Progenitor cell of endocrine pancreas (in vitro differentiated cells): ENCODE results near the gene RAPGEF4. TPM values are rescaled to one million over a fixed set of nuclear protein-coding genes. Genes with fewer than 3 reads are reported as not detected.

Experiments
- DNase-seq: peaks from one replicate; pipeline ENCODE4 v3.0.0; 2021; ENCODE audit warnings: low spot score; ENCODE audit not compliant: unreplicated experiment
- H3K27ac Mint-ChIP-seq: 2 replicates; pipeline ENCODE4 v1.8.0; 2021; ENCODE audit warnings: mild to moderate bottlenecking, moderate library complexity, mixed read lengths
- H3K27me3 Mint-ChIP-seq: 2 replicates; pipeline ENCODE4 v1.8.0; 2021; ENCODE audit warnings: mixed read lengths
- H3K36me3 Mint-ChIP-seq: 2 replicates; pipeline ENCODE4 v1.8.0; 2022; ENCODE audit warnings: mixed read lengths; ENCODE audit not compliant: insufficient read depth
- H3K4me1 Mint-ChIP-seq: 2 replicates; pipeline ENCODE4 v1.8.0; 2021; ENCODE audit warnings: low read depth, mixed read lengths
- H3K4me3 Mint-ChIP-seq: 2 replicates; pipeline ENCODE4 v1.8.0; 2021; ENCODE audit warnings: low read depth, mild to moderate bottlenecking, moderate library complexity, mixed read lengths
- H3K9me3 Mint-ChIP-seq: 2 replicates; pipeline ENCODE4 v1.8.0; 2021; ENCODE audit warnings: low read depth, mixed read lengths
- CTCF ChIP-seq: fragments of 200-600 bp; sonication (generic); IDR thresholded peaks from one replicate; pipeline ENCODE4 v1.5.0; 2021; ENCODE audit warnings: antibody characterized with exemption, mild to moderate bottlenecking; ENCODE audit not compliant: unreplicated experiment
- total RNA-seq: library from RNA; stranded (reverse); gene quantifications from 2 replicates; pipeline ENCODE4 v1.2.1, GENCODE V29; 2021

The RAPGEF4 gene
- total RNA-seq, 1 donor from 2014 or later, result 8.6 TPM

- Mint-ChIP-seq H3K27ac (no peak overlapping the region), H3K36me3 (peaks cover 1% of the 10 kb centered on the region), H3K27me3 (peaks cover 3% of the 10 kb centered on the region), H3K4me1 (peaks cover 10% of the 10 kb centered on the region), H3K4me3 (no peak overlapping the region), H3K9me3 (no peaks in the 10 kb centered on the region)
- DNase-seq, result no peak
- TF ChIP-seq CTCF, result no peak
Measured at GRCh38 chr2:173044686-173045085, 309.0 kb downstream of the RAPGEF4 start.

- no peak overlapping the region for H3K27ac Mint-ChIP-seq
- H3K4me1 Mint-ChIP-seq, result peaks cover 15% of the 10 kb centered on the region
- peaks cover 3% of the 10 kb centered on the region for H3K27me3 Mint-ChIP-seq
- TF ChIP-seq CTCF, result no peak
- H3K9me3 Mint-ChIP-seq, result no peaks in the 10 kb centered on the region
- H3K4me3 Mint-ChIP-seq, result no peak overlapping the region
- DNase-seq, result no peak
- H3K36me3 Mint-ChIP-seq, result peaks cover 1% of the 10 kb centered on the region
Measured at GRCh38 chr2:173045181-173045580, 309.5 kb downstream of the RAPGEF4 start.

GRCh38 chr2:173048522-173048896 lies 312.9 kb downstream of the RAPGEF4 start:
- TF ChIP-seq CTCF, result no peak
- no peaks in the 10 kb centered on the region for H3K27me3 Mint-ChIP-seq

GRCh38 chr2:173048897-173049661 lies 313.4 kb downstream of the RAPGEF4 start:
- Mint-ChIP-seq H3K36me3 (peaks cover 3% of the 10 kb centered on the region), H3K9me3 (peaks cover 3% of the 10 kb centered on the region), H3K27me3 (no peaks in the 10 kb centered on the region), H3K27ac (peak overlapping the region; percentile 35), H3K4me3 (no peak overlapping the region), H3K4me1 (peaks cover 17% of the 10 kb centered on the region)
- TF ChIP-seq CTCF, result no peak
- no peak for DNase-seq

More at GRCh38 chr2:173048522-173048896, 312.9 kb downstream of the RAPGEF4 start:
- Mint-ChIP-seq H3K4me1 (peaks cover 17% of the 10 kb centered on the region), H3K36me3 (peaks cover 3% of the 10 kb centered on the region), H3K27ac (no peak overlapping the region), H3K9me3 (peaks cover 2% of the 10 kb centered on the region), H3K4me3 (no peak overlapping the region)
- DNase-seq, result no peak

- Mint-ChIP-seq H3K27ac (no peak overlapping the region), H3K27me3 (no peaks in the 10 kb centered on the region), H3K9me3 (peaks cover 3% of the 10 kb centered on the region), H3K4me3 (no peak overlapping the region), H3K36me3 (peaks cover 3% of the 10 kb centered on the region), H3K4me1 (peaks cover 17% of the 10 kb centered on the region)
- TF ChIP-seq CTCF, result no peak
- DNase-seq, result no peak
Measured at GRCh38 chr2:173049831-173050230, 314.2 kb downstream of the RAPGEF4 start.
